SK-N-SH (cell line): ENCODE results near the gene NCF4. TPM values are rescaled to one million over a fixed set of nuclear protein-coding genes. Genes with fewer than 3 reads are reported as not detected.

Experiments used
- CTCF ChIA-PET: fragments of 300-600, 350-600 bp; formaldehyde crosslinking; extraction: SDS; loops from one replicate; lab custom pipeline; 2021; lab: Yijun Ruan, JAX
- POLR2A ChIA-PET: fragments of 350-600 bp; sonication (Branson Sonifier 250); formaldehyde crosslinking; extraction: SDS; loops from one replicate; lab custom pipeline; 2020; ENCODE audit warnings: antibody characterized with exemption, inconsistent platforms; lab: Yijun Ruan, JAX
- DNase-seq: peaks from one replicate; pipeline ENCODE4 v3.0.0; 2012
- H2AFZ ChIP-seq: fragments of 200-600 bp; sonication (generic); 2 replicates; pipeline ENCODE4 v1.8.1; 2016; ENCODE audit warnings: antibody characterized with exemption, mild to moderate bottlenecking, low read depth
- H3F3A ChIP-seq: fragments of 200-600 bp; sonication (generic); replicated peaks from 2 replicates; pipeline ENCODE3; 2016; ENCODE audit warnings: antibody characterized with exemption, mild to moderate bottlenecking; ENCODE audit not compliant: insufficient read depth
- H3K27ac ChIP-seq, 2 experiments: fragments of 200-500 bp in 1 of 2; fragments of 200-600 bp in 1 of 2; sonication (Bioruptor generic) in 1 of 2; sonication (generic), shearing (Covaris generic) in 1 of 2; 2 replicates each; pipeline versions ENCODE4 v1.5.1 to v1.6.1; 2014 to 2016; ENCODE audit warnings: low read depth in 2 of 2, inconsistent platforms in 1 of 2, low read length in 1 of 2, mild to moderate bottlenecking in 1 of 2, mixed read lengths in 1 of 2
- H3K27me3 ChIP-seq: fragments of 200-600 bp; sonication (generic), shearing (Covaris generic); 2 replicates; pipeline ENCODE4 v1.6.1; 2016; ENCODE audit warnings: mixed run types; ENCODE audit not compliant: insufficient read depth
- H3K36me3 ChIP-seq, 2 experiments: fragments of 200-500 bp in 1 of 2; fragments of 200-600 bp in 1 of 2; sonication (Bioruptor generic) in 1 of 2; sonication (generic) in 1 of 2; replicated peaks in 1 of 2; 2 replicates each; pipeline versions ENCODE3 to v1.5.1; 2014 to 2016; ENCODE audit warnings: low read length in 1 of 2, mild to moderate bottlenecking in 1 of 2; ENCODE audit not compliant: insufficient read depth in 2 of 2, control insufficient read depth in 1 of 2
- H3K4me1 ChIP-seq, 2 experiments: fragments of 200-500 bp in 1 of 2; fragments of 200-600 bp in 1 of 2; sonication (Bioruptor generic) in 1 of 2; sonication (generic), shearing (Covaris generic) in 1 of 2; 2 replicates each; pipeline versions ENCODE4 v1.5.1 to v1.6.1; 2014 to 2016; ENCODE audit warnings: low read depth in 1 of 2, low read length in 1 of 2, mixed run types in 1 of 2; ENCODE audit not compliant: insufficient read depth in 2 of 2, control insufficient read depth in 1 of 2
- H3K4me2 ChIP-seq: fragments of 200-600 bp; sonication (generic), shearing (Covaris generic); 2 replicates; pipeline ENCODE4 v1.6.1; 2017; ENCODE audit warnings: mixed run types
- H3K4me3 ChIP-seq, 2 experiments: fragments of 200-500 bp in 1 of 2; fragments of 200-600 bp in 1 of 2; sonication (Bioruptor generic) in 1 of 2; sonication (generic), shearing (Covaris generic) in 1 of 2; 2 replicates each; pipeline versions ENCODE4 v1.5.1 to v1.8.1; 2014 to 2016; ENCODE audit warnings: low read depth in 2 of 2, inconsistent platforms in 1 of 2, low read length in 1 of 2, mild to moderate bottlenecking in 1 of 2, mixed read lengths in 1 of 2, moderate library complexity in 1 of 2
- H3K79me2 ChIP-seq: fragments of 200-600 bp; sonication (generic); 2 replicates; pipeline ENCODE4 v1.8.1; 2017; ENCODE audit warnings: mild to moderate bottlenecking; ENCODE audit not compliant: insufficient read depth
- H3K9ac ChIP-seq: fragments of 200-600 bp; sonication (generic); 2 replicates; pipeline ENCODE4 v1.6.1; 2017; ENCODE audit warnings: mixed run types
- H3K9me2 ChIP-seq: fragments of 200-600 bp; sonication (generic); 2 replicates; pipeline ENCODE4 v1.6.1; 2017; ENCODE audit warnings: mixed run types
- H3K9me3 ChIP-seq: fragments of 200-600 bp; sonication (generic); 2 replicates; pipeline ENCODE4 v1.6.1; 2017; ENCODE audit warnings: mixed run types, mild to moderate bottlenecking, moderate library complexity
- H4K20me1 ChIP-seq: fragments of 200-600 bp; sonication (generic); 2 replicates; pipeline ENCODE4 v1.6.1; 2017; ENCODE audit warnings: mild to moderate bottlenecking, mixed run types; ENCODE audit not compliant: insufficient read depth
- FOSL2 ChIP-seq: IDR thresholded peaks from 2 replicates; pipeline ENCODE4 v1.4.0; 2012; ENCODE audit warnings: low read depth, mild to moderate bottlenecking, moderate library complexity, borderline replicate concordance
- GABPA ChIP-seq: IDR thresholded peaks from 2 replicates; pipeline ENCODE4 v1.4.0; 2012; ENCODE audit warnings: low read depth, mild to moderate bottlenecking
- IRF3 ChIP-seq: fragments of 150-350 bp; IDR thresholded peaks from 2 replicates; pipeline ENCODE4 v1.6.1; 2016; ENCODE audit warnings: mild to moderate bottlenecking, low read depth, low read length
- JUND ChIP-seq: IDR thresholded peaks from 2 replicates; pipeline ENCODE4 v1.4.0; 2012
- NFIC ChIP-seq: IDR thresholded peaks from 2 replicates; pipeline ENCODE4 v1.4.0; 2012; ENCODE audit warnings: borderline replicate concordance
- PBX3 ChIP-seq: IDR thresholded peaks from 2 replicates; pipeline ENCODE4; 2012
- RAD21 ChIP-seq: IDR thresholded peaks from 2 replicates; pipeline ENCODE4 v1.6.1; 2012; ENCODE audit warnings: mild to moderate bottlenecking, low read length
- RCOR1 ChIP-seq: fragments of 150-350 bp; IDR thresholded peaks from 2 replicates; pipeline ENCODE4 v1.6.1; 2017; ENCODE audit warnings: antibody characterized with exemption, low read length
- RXRA ChIP-seq: IDR thresholded peaks from 2 replicates; pipeline ENCODE4 v1.4.0; 2012; ENCODE audit warnings: low read depth, mild to moderate bottlenecking, borderline replicate concordance
- SIN3A ChIP-seq: IDR thresholded peaks from 2 replicates; pipeline ENCODE4 v1.6.1; 2012; ENCODE audit warnings: low read depth, mild to moderate bottlenecking, low read length, moderate library complexity, borderline replicate concordance
- SMC3 ChIP-seq: IDR thresholded peaks from 2 replicates; pipeline ENCODE4 v1.6.1; 2012; ENCODE audit warnings: low read depth, low read length, improper control_type of control experiment
- TCF12 ChIP-seq: IDR thresholded peaks from 2 replicates; pipeline ENCODE4 v1.4.0; 2012
- TEAD4 ChIP-seq: IDR thresholded peaks from 2 replicates; pipeline ENCODE4 v1.4.0; 2012; ENCODE audit warnings: mild to moderate bottlenecking, borderline replicate concordance; ENCODE audit not compliant: insufficient read depth
- USF2 ChIP-seq: fragments of 150-350 bp; IDR thresholded peaks from 2 replicates; pipeline ENCODE4 v1.6.1; 2017; ENCODE audit warnings: antibody characterized with exemption, low read length, low read depth, borderline replicate concordance
- WGBS: methylation state at CpG from one replicate; pipeline ENCODE4 v1.1.6; 2017; ENCODE audit warnings: low lambda C conversion rate; 5-methylcytosine and 5-hydroxymethylcytosine counted together
- polyA plus RNA-seq, 3 experiments: library from polyadenylated mRNA; depleted of rRNA; stranded (reverse); fragments of >200 nt; gene quantifications; 2 replicates each; pipeline ENCODE4 v1.2.3, GENCODE V29; 2012
- TF ChIP-seq, protein P1 (sequence below): IDR thresholded peaks from 2 replicates; pipeline ENCODE4 v1.4.0; 2012; ENCODE audit warnings: low read depth, borderline replicate concordance

NCF4 gene
- polyA plus RNA-seq, 1 of the 3 experiments (the other 2 are of a cell fraction): not detected

- Histone ChIP-seq H3K4me3 (peak within 1 kb of the TSS in 1 of 2 experiments; percentile 14; a peak in 1 of 4 replicates), H3K9ac (no peak within 1 kb of the TSS), H2AFZ (no peak within 1 kb of the TSS), H3K9me3 (no peaks in the 10 kb centered on the region), H3K9me2 (no peaks in the 10 kb centered on the region), H3K4me1 (peaks cover 0 to 8% of the 10 kb centered on the region in 2 experiments; a peak in 1 of 4 replicates), H4K20me1 (no peaks in the 10 kb centered on the region), H3K4me2 (peak within 1 kb of the TSS; percentile 52; the same call in 1 of the 2 replicates), H3K79me2 (no peaks in the 10 kb centered on the region), H3K36me3 (no peaks in the 10 kb centered on the region), H3K27me3 (peaks cover 61% of the 10 kb centered on the region), H3F3A (no peaks in the 10 kb centered on the region), H3K27ac (no peak within 1 kb of the TSS)
- ChIA-PET CTCF (interaction anchor here (0.8 to 5.7 kb wide), 5 partner anchors 35 to 161 kb away, joined by 3 to 30 read pairs (median 3); no protein-coding TSS in a partner anchor), POLR2A (no interaction called here)
- WGBS: 3% methylated on average over 40 of the region's 75 CpGs
- DNase-seq: peak; percentile 91
- no peak for TF ChIP-seq USF2
- peak; percentile 40 for TF ChIP-seq NFIC
- no peak for TF ChIP-seq RCOR1
Observed at GRCh38 chr22:36816636-36817524, 43.9 kb upstream of the NCF4 start, which contains the start of gene PVALB. Gene PVALB, minus strand, starts transcription at chr22:36817035. Its CDS starts 30 bp downstream, at chr22:36817005.

- Histone ChIP-seq H4K20me1 (no peaks in the 10 kb centered on the region), H2AFZ (no peak overlapping the region), H3K79me2 (no peaks in the 10 kb centered on the region), H3K9ac (no peak overlapping the region), H3K9me2 (no peaks in the 10 kb centered on the region), H3K4me3 (no peak overlapping the region), H3K4me2 (no peak overlapping the region), H3K27ac (no peak overlapping the region), H3K9me3 (no peaks in the 10 kb centered on the region), H3K36me3 (no peaks in the 10 kb centered on the region), H3K4me1 (peaks cover 0 to 8% of the 10 kb centered on the region in 2 experiments; a peak in 1 of 4 replicates), H3F3A (no peaks in the 10 kb centered on the region), H3K27me3 (peaks cover 58% of the 10 kb centered on the region)
- POLR2A ChIA-PET: no interaction called here
- DNase-seq: no peak
- no peak for TF ChIP-seq RXRA
- no peak for TF ChIP-seq RCOR1
- no peak for TF ChIP-seq SMC3
- TF ChIP-seq IRF3: no peak
- TF ChIP-seq JUND: no peak
- TF ChIP-seq SIN3A: no peak
- TF ChIP-seq USF2: no peak
- TF ChIP-seq, protein P1, sequence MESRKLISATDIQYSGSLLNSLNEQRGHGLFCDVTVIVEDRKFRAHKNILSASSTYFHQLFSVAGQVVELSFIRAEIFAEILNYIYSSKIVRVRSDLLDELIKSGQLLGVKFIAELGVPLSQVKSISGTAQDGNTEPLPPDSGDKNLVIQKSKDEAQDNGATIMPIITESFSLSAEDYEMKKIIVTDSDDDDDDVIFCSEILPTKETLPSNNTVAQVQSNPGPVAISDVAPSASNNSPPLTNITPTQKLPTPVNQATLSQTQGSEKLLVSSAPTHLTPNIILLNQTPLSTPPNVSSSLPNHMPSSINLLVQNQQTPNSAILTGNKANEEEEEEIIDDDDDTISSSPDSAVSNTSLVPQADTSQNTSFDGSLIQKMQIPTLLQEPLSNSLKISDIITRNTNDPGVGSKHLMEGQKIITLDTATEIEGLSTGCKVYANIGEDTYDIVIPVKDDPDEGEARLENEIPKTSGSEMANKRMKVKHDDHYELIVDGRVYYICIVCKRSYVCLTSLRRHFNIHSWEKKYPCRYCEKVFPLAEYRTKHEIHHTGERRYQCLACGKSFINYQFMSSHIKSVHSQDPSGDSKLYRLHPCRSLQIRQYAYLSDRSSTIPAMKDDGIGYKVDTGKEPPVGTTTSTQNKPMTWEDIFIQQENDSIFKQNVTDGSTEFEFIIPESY: no peak
- TF ChIP-seq GABPA: no peak
- TF ChIP-seq RAD21: no peak
- no peak for TF ChIP-seq FOSL2
- TF ChIP-seq TCF12: no peak
- TF ChIP-seq TEAD4: no peak
- no peak for TF ChIP-seq PBX3
- CTCF ChIA-PET: interaction anchor here (1.0 to 5.7 kb wide), 4 partner anchors 36 to 160 kb away, joined by 3 to 30 read pairs (median 4); partner anchors contain the start of gene IFT27
- WGBS: 37% methylated on average over 5 of the region's 5 CpGs
Observed at GRCh38 chr22:36817525-36817848, 43.3 kb upstream of the NCF4 start.
